Measurements from ENCODE around the gene PIP5K1B. TPM values are rescaled to one million over a fixed set of nuclear protein-coding genes. Genes with fewer than 3 reads are reported as not detected.

PIP5K1B gene
- total and polyA plus RNA-seq, 4 donors: 0.09 to 30.9 (median 0.29) TPM

DNA sequence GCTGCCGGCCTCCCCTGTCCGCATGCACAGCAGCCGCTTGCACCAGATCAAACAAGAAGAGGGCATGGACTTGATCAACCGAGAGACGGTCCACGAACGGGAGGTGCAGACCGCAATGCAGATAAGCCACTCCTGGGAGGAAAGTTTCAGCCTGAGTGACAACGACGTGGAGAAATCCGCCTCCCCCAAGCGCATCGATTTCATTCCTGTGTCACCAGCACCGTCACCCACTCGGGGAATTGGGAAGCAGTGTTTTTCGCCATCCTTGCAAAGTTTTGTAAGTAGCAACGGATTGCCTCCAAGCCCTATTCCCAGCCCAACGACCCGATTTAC lies 75.3 kb downstream of the PIP5K1B start:
- H3K4me3 ChIP-seq (ENCODE audit: low read depth in 1 of 3, low read length in 3 of 3): peak overlapping the region; percentile 86 to 92 (median 91)
- WGBS: 1% methylated on average over 19 of the region's 19 CpGs
- no peak for DNase-seq (ENCODE audit: low spot score)
- no peaks in the 10 kb centered on the region for H3K36me3 ChIP-seq (ENCODE audit: control insufficient read depth in 4 of 4, insufficient read depth in 3 of 4, low read depth in 1 of 4, low read length in 3 of 4)
- H3K9ac ChIP-seq (ENCODE audit: low read depth in 1 of 2, low read length in 2 of 2): peak overlapping the region; percentile 36 to 80
- H3K4me1 ChIP-seq (ENCODE audit: control insufficient read depth in 4 of 4, insufficient read depth in 4 of 4, low read length in 3 of 4): peaks cover 7 to 37% (median 32%) of the 10 kb centered on the region in 4 donors
- H3K27ac ChIP-seq (ENCODE audit: low read depth in 1 of 2, low read length in 2 of 2): peak overlapping the region; percentile 87
- no peak for TF ChIP-seq JUND (IDR thresholded peaks at IDR 0.05)
- peak; percentile 0 for TF ChIP-seq FOXA1 (IDR thresholded peaks at IDR 0.05)
- TF ChIP-seq, protein P1, sequence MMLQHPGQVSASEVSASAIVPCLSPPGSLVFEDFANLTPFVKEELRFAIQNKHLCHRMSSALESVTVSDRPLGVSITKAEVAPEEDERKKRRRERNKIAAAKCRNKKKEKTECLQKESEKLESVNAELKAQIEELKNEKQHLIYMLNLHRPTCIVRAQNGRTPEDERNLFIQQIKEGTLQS (IDR thresholded peaks at IDR 0.05): no peak
- TF ChIP-seq HNF4A (conservative IDR thresholded peaks at IDR 0.05): no peak
- no peak for TF ChIP-seq HNF4G (IDR thresholded peaks at IDR 0.05)
- TF ChIP-seq, protein P2, sequence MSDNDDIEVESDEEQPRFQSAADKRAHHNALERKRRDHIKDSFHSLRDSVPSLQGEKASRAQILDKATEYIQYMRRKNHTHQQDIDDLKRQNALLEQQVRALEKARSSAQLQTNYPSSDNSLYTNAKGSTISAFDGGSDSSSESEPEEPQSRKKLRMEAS (IDR thresholded peaks at IDR 0.05): no peak
- TF ChIP-seq RXRA (IDR thresholded peaks at IDR 0.05): no peak
- TF ChIP-seq GABPA (IDR thresholded peaks at IDR 0.05 in 1 of 2, conservative IDR thresholded peaks at IDR 0.05 in 1 of 2): no peak
- TF ChIP-seq, protein P3, sequence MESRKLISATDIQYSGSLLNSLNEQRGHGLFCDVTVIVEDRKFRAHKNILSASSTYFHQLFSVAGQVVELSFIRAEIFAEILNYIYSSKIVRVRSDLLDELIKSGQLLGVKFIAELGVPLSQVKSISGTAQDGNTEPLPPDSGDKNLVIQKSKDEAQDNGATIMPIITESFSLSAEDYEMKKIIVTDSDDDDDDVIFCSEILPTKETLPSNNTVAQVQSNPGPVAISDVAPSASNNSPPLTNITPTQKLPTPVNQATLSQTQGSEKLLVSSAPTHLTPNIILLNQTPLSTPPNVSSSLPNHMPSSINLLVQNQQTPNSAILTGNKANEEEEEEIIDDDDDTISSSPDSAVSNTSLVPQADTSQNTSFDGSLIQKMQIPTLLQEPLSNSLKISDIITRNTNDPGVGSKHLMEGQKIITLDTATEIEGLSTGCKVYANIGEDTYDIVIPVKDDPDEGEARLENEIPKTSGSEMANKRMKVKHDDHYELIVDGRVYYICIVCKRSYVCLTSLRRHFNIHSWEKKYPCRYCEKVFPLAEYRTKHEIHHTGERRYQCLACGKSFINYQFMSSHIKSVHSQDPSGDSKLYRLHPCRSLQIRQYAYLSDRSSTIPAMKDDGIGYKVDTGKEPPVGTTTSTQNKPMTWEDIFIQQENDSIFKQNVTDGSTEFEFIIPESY (IDR thresholded peaks at IDR 0.05): no peak
- TF ChIP-seq FOXA2 (IDR thresholded peaks at IDR 0.05): no peak
- TF ChIP-seq YY1 (IDR thresholded peaks at IDR 0.05): no peak
- TF ChIP-seq SP1 (IDR thresholded peaks at IDR 0.05): no peak
- no peak for TF ChIP-seq TAF1 (conservative IDR thresholded peaks at IDR 0.05)
- TF ChIP-seq EGR1 (IDR thresholded peaks at IDR 0.05; ENCODE audit: low read depth in 2 of 2): no peak
- TF ChIP-seq, protein P4, sequence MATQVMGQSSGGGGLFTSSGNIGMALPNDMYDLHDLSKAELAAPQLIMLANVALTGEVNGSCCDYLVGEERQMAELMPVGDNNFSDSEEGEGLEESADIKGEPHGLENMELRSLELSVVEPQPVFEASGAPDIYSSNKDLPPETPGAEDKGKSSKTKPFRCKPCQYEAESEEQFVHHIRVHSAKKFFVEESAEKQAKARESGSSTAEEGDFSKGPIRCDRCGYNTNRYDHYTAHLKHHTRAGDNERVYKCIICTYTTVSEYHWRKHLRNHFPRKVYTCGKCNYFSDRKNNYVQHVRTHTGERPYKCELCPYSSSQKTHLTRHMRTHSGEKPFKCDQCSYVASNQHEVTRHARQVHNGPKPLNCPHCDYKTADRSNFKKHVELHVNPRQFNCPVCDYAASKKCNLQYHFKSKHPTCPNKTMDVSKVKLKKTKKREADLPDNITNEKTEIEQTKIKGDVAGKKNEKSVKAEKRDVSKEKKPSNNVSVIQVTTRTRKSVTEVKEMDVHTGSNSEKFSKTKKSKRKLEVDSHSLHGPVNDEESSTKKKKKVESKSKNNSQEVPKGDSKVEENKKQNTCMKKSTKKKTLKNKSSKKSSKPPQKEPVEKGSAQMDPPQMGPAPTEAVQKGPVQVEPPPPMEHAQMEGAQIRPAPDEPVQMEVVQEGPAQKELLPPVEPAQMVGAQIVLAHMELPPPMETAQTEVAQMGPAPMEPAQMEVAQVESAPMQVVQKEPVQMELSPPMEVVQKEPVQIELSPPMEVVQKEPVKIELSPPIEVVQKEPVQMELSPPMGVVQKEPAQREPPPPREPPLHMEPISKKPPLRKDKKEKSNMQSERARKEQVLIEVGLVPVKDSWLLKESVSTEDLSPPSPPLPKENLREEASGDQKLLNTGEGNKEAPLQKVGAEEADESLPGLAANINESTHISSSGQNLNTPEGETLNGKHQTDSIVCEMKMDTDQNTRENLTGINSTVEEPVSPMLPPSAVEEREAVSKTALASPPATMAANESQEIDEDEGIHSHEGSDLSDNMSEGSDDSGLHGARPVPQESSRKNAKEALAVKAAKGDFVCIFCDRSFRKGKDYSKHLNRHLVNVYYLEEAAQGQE (IDR thresholded peaks at IDR 0.05): peak; percentile 6
- TF ChIP-seq RAD21 (IDR thresholded peaks at IDR 0.05): peak in 1 of 2 donors; percentile 1
- TF ChIP-seq, protein P5, sequence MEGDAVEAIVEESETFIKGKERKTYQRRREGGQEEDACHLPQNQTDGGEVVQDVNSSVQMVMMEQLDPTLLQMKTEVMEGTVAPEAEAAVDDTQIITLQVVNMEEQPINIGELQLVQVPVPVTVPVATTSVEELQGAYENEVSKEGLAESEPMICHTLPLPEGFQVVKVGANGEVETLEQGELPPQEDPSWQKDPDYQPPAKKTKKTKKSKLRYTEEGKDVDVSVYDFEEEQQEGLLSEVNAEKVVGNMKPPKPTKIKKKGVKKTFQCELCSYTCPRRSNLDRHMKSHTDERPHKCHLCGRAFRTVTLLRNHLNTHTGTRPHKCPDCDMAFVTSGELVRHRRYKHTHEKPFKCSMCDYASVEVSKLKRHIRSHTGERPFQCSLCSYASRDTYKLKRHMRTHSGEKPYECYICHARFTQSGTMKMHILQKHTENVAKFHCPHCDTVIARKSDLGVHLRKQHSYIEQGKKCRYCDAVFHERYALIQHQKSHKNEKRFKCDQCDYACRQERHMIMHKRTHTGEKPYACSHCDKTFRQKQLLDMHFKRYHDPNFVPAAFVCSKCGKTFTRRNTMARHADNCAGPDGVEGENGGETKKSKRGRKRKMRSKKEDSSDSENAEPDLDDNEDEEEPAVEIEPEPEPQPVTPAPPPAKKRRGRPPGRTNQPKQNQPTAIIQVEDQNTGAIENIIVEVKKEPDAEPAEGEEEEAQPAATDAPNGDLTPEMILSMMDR (IDR thresholded peaks at IDR 0.05; ENCODE audit: low read depth, low read length, missing input control): no peak
- TF ChIP-seq NR2F2 (IDR thresholded peaks at IDR 0.05): no peak
- H3K9me3 ChIP-seq (ENCODE audit: control insufficient read depth in 4 of 4, low read length in 3 of 4): no peaks in the 10 kb centered on the region
- H3K27me3 ChIP-seq (ENCODE audit: control insufficient read depth in 4 of 4, insufficient read depth in 4 of 4, low read length in 3 of 4): no peaks in the 10 kb centered on the region
